LNCAP (cell line): Measurements from ENCODE around the gene CNPY2.

Experiments used
- TF ChIP-seq, protein P1 (sequence below): fragments of 450-650 bp; IDR thresholded peaks from 2 replicates; pipeline ENCODE4 v1.5.1; 2017; ENCODE audit warnings: mild to moderate bottlenecking

Gene CNPY2

DNA sequence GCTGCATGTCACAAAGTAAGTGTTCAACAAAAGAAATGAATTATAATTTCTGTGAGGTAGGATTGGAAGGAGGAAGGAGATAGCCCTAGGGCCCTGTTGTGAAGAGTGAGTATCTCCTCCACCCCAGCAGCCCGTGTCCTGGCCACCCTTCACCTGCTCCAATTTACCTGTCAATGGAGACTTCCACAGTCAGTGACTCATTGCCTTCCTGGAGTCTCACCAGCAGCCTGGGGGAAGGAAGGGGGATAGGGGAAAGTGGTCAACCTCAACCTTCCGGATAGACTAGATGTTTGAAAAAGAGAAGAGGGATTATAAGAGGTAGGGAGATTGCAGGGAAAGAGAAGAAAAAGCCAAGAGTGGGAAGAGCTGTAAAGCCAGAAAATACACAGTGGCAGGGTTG is 34.9 kb upstream of the CNPY2 start:
- TF ChIP-seq, protein P1, sequence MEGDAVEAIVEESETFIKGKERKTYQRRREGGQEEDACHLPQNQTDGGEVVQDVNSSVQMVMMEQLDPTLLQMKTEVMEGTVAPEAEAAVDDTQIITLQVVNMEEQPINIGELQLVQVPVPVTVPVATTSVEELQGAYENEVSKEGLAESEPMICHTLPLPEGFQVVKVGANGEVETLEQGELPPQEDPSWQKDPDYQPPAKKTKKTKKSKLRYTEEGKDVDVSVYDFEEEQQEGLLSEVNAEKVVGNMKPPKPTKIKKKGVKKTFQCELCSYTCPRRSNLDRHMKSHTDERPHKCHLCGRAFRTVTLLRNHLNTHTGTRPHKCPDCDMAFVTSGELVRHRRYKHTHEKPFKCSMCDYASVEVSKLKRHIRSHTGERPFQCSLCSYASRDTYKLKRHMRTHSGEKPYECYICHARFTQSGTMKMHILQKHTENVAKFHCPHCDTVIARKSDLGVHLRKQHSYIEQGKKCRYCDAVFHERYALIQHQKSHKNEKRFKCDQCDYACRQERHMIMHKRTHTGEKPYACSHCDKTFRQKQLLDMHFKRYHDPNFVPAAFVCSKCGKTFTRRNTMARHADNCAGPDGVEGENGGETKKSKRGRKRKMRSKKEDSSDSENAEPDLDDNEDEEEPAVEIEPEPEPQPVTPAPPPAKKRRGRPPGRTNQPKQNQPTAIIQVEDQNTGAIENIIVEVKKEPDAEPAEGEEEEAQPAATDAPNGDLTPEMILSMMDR: no peak

DNA sequence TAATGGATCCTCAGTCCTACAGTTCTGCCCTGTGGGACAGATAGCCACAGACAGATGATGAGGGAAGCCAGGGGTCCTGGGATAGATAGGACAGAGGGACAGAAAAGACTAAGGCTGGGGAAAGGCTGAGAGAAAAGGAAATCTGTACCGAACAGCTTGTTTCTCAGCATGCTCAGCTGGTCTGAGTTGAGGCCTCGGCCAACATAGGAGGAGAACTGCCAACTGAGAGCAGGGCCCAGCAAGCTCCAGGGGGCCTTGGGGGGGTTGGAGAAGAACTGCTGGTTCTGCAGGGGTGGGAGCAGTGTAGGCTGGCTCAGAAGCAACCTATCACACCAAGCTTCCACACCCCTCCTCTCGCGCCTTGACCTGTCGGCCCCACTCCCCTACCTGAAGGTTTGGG is 33.0 kb upstream of the CNPY2 start:
- TF ChIP-seq, protein P1: no peak

DNA sequence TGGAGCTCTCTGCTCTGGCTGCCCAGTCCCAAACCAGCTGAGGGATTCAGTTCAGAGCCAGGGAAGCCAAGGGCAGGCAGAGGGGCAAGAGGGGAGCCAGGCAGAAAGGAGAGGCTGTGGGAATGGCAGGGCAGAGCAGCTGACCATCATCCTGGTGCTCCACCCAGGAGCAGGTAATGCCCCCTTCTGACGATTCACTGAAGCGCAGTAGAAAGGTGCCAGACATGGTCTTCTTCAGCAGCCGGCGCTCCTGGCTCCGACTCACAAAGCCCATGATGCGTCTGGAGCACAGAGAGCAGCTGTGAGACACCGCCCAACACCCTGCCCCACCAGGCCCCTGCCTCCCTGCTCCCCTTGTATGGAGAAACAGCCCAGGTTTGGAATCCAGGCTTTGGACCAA is 30.9 kb upstream of the CNPY2 start:
- TF ChIP-seq, protein P1: no peak

DNA sequence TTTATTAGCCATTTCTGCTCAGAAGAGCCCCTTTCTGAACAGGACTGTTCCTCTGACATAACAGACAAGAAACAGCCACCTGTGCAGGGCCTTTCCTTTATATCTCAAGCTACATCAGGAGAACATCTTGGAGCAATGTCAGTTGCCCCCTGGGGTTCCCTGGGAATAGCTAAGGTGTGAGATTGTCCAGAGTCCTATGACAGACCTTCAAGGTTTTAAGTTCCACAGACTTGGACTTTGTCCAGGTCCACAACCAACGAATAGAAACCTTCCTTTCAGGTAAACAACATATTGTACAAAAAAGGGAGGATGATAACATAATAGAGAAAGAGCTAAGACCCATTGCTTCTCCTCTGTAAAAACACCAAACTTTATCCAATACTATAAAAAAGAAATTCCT is 25.8 kb upstream of the CNPY2 start:
- TF ChIP-seq, protein P1: no peak

DNA sequence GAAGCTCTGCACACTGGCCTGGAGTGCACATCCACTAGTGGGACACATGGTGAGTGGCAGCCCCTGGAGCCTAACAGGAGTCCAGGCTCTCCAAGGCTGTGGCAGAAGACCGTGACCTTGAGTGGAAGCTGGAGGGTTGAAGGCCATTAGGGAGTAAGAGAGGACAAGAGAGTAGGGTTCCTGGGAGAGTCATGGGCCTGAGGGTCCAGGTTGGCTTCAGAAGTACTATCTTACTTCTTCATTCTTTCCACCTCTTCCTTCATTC is 23.3 kb upstream of the CNPY2 start:
- TF ChIP-seq, protein P1: no peak

DNA sequence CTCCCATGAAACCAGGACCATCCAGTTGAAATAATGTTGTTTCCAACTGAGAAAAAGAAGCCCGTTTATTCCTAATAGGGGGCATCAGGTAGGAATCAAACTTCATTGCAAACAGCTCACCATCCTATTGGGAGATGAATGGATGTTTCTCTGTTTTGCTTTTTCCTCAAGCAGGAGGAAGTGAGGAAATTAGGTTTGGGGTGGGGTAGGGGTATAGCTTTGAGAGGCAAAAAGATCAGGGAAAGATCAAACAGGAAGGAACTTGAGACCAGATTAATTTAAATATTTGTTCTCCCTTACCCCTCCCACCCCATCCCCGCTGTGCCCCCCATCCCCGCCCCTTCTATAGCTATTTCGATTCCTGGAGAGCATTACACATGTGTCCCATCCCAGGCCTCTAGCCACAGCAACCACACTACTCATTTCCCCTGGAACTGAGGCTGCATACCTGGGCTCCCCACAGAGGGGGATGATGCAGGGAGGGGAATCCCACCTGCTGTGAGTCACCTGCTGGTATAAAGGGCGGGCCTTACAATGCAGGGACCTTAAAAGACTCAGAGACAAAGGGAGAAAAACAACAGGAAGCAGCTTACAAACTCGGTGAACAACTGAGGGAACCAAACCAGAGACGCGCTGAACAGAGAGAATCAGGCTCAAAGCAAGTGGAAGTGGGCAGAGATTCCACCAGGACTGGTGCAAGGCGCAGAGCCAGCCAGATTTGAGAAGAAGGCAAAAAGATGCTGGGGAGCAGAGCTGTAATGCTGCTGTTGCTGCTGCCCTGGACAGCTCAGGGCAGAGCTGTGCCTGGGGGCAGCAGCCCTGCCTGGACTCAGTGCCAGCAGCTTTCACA is 22.7 kb upstream of the CNPY2 start, which contains the start of gene IL23A:
IL23A (plus strand) TSS at position 577 of the 850 bp plus-strand sequence; CDS start at position 738, 161 bp downstream.
- TF ChIP-seq, protein P1: no peak

DNA sequence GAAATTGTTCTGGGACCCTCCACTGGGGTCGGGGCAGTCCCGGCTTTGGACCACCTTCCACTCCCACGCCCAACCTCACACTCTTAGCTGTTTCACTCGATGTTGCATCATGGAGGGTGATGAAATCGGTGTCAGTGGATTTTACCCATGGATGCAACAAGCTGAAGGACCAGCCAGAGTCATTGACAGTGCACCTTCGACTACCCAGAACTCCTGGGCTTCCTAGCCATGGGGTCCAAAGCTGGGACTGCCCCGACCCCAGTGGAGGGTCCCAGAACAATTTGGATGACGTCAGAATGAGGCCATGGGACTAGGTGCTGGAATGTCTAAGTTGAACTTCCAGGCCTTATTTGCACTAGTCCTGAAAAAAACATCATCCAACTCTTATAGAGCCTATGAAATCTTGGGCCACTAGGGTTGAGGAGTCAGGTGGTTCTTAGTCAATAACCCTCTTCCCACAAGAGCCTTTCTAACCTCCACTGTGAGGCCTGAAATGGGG is 22.0 kb upstream of the CNPY2 start:
- TF ChIP-seq, protein P1: no peak
